ENCODE results near the gene OSBPL10. TPM values are rescaled to one million over a fixed set of nuclear protein-coding genes. Genes with fewer than 3 reads are reported as not detected.

The OSBPL10 gene
- total and polyA plus RNA-seq, 2 donors (not counting 1 experiment from before 2014, with no cell fraction given) = 88.5 to 310 TPM

DNA sequence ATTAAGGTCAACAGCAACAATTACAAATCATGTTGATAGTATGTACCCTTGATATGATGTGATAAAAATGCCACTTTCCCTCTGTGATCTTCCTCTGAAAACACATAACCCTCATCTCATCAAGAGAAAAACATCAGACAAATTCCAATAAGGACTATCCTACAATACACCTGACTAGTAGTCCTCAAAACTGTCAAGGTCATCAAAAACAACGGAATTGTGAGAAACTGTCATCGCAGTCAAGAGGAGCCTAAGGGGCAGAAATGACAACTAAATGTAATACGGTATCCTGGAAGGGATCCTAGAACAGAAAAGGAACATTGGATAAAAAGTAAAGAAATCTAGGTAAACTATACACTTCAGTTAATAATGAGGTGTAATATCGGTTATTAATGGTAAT lies 59.2 kb downstream of the OSBPL10 start:
- Histone ChIP-seq H3K4me3 (ENCODE audit: control extremely low read depth in 1 of 5, extremely low read depth in 1 of 5, insufficient read depth in 1 of 5, low read depth in 2 of 5, low read length in 4 of 5) (no peak overlapping the region), H3K9ac (ENCODE audit: low read length) (no peak overlapping the region), H3K79me2 (ENCODE audit: control insufficient read depth, insufficient read depth, low read length) (peaks cover 90% of the 10 kb centered on the region), H2AFZ (ENCODE audit: insufficient read depth, low read depth, low read length, poor library complexity, severe bottlenecking) (no peak overlapping the region), H3K27me3 (replicated peaks in 1 of 4; ENCODE audit: control extremely low read depth in 1 of 4, control insufficient read depth in 3 of 4, insufficient read depth in 4 of 4, low read length in 3 of 4) (no peaks in the 10 kb centered on the region), H3K36me3 (replicated peaks in 1 of 2; ENCODE audit: control extremely low read depth in 1 of 2, control insufficient read depth in 1 of 2, extremely low read depth in 1 of 2, insufficient read depth in 2 of 2, low read length in 1 of 2) (peaks cover 9 to 28% of the 10 kb centered on the region in 2 experiments), H3K9me3 (ENCODE audit: control extremely low read depth in 1 of 3, control insufficient read depth in 2 of 3, insufficient read depth in 1 of 3, low read length in 2 of 3) (peaks cover 0 to 6% (median 4%) of the 10 kb centered on the region in 3 donors), H3K27ac (ENCODE audit: low read length in 2 of 2) (no peak overlapping the region), H3K4me2 (replicated peaks; ENCODE audit: low read depth, low read length, poor library complexity, severe bottlenecking) (no peak overlapping the region), H4K20me1 (ENCODE audit: control insufficient read depth, insufficient read depth, low read length, poor library complexity, severe bottlenecking) (peaks cover 13% of the 10 kb centered on the region), H3K4me1 (ENCODE audit: control insufficient read depth in 2 of 2, insufficient read depth in 2 of 2, low read length in 2 of 2) (peaks cover 62 to 65% of the 10 kb centered on the region in 2 donors)
- POLR2A ChIA-PET = no interaction called here
- intact Hi-C loops (cut with micrococcal nuclease) = no loop called here
- CTCF ChIA-PET = no interaction called here
- 100% methylated on average over 2 of the region's 4 CpGs for WGBS (ENCODE audit: insufficient coverage)
- Mint-ChIP-seq H3K27ac (no peak overlapping the region), H3K9me3 (ENCODE audit: insufficient read depth) (peaks cover 4% of the 10 kb centered on the region), H3K27me3 (no peaks in the 10 kb centered on the region), H3K4me3 (no peak overlapping the region), H3K4me1 (peaks cover 88% of the 10 kb centered on the region)
- DNase-seq = no peak
- no peak for ATAC-seq (ENCODE audit: low read depth)
- TF ChIP-seq EZH2 (IDR thresholded peaks at IDR 0.05; ENCODE audit: borderline replicate concordance, insufficient read depth, low read depth, low read length, poor library complexity, severe bottlenecking) (no peak), CTCF (IDR thresholded peaks at IDR 0.05) (no peak)

DNA sequence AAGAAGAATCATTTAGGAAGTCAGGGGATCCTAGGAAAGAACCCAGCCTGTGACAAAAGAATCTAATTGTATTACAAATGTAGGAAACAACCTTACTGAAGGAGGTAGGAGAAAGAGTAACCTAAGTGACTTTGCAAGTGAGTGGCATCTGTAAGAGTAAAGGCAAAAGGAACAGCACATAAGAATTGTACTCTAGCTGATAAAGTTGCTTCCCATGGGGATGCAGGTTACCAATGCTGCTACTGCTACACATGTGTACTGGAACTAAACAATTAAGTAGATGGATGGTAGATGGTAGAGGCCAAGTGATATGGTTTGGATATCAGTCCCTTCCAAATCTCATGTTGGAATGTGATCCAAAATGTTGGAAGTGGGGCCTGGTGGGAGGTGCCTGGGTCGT lies 60.8 kb downstream of the OSBPL10 start:
- ChIA-PET CTCF (no interaction called here), POLR2A (interaction anchor here (0.6 kb wide), 1 partner anchor 470 kb away, joined by 3 read pairs; no protein-coding TSS in a partner anchor)
- WGBS (ENCODE audit: insufficient coverage) = no CpG with 5 or more reads among the region's 1 CpG
- no peaks in the 10 kb centered on the region for H3K27me3 Mint-ChIP-seq
- Histone ChIP-seq H3K4me3 (ENCODE audit: control extremely low read depth in 1 of 5, extremely low read depth in 1 of 5, insufficient read depth in 1 of 5, low read depth in 2 of 5, low read length in 4 of 5) (no peak overlapping the region), H3K79me2 (ENCODE audit: control insufficient read depth, insufficient read depth, low read length) (peaks cover 90% of the 10 kb centered on the region), H3K27ac (ENCODE audit: low read length in 2 of 2) (peak overlapping the region in 1 of 2 donors; percentile 2), H3K4me1 (ENCODE audit: control insufficient read depth in 2 of 2, insufficient read depth in 2 of 2, low read length in 2 of 2) (peaks cover 59 to 64% of the 10 kb centered on the region in 2 donors), H3K4me2 (replicated peaks; ENCODE audit: low read depth, low read length, poor library complexity, severe bottlenecking) (no peak overlapping the region), H3K27me3 (replicated peaks in 1 of 4; ENCODE audit: control extremely low read depth in 1 of 4, control insufficient read depth in 3 of 4, insufficient read depth in 4 of 4, low read length in 3 of 4) (no peaks in the 10 kb centered on the region), H4K20me1 (ENCODE audit: control insufficient read depth, insufficient read depth, low read length, poor library complexity, severe bottlenecking) (peaks cover 13% of the 10 kb centered on the region), H3K36me3 (replicated peaks in 1 of 2; ENCODE audit: control extremely low read depth in 1 of 2, control insufficient read depth in 1 of 2, extremely low read depth in 1 of 2, insufficient read depth in 2 of 2, low read length in 1 of 2) (peaks cover 9 to 28% of the 10 kb centered on the region in 2 experiments), H2AFZ (ENCODE audit: insufficient read depth, low read depth, low read length, poor library complexity, severe bottlenecking) (no peak overlapping the region), H3K9ac (ENCODE audit: low read length) (no peak overlapping the region), H3K9me3 (ENCODE audit: control extremely low read depth in 1 of 3, control insufficient read depth in 2 of 3, insufficient read depth in 1 of 3, low read length in 2 of 3) (peaks cover 0 to 6% (median 4%) of the 10 kb centered on the region in 3 donors)
- H3K4me3 Mint-ChIP-seq = no peak overlapping the region
- DNase-seq (no peak), ATAC-seq (ENCODE audit: low read depth) (no peak)
- peaks cover 4% of the 10 kb centered on the region for H3K9me3 Mint-ChIP-seq (ENCODE audit: insufficient read depth)
- peaks cover 87% of the 10 kb centered on the region for H3K4me1 Mint-ChIP-seq
- intact Hi-C loops (cut with micrococcal nuclease) = no loop called here
- H3K27ac Mint-ChIP-seq = peak overlapping the region; percentile 91
- no peak for TF ChIP-seq EZH2 (IDR thresholded peaks at IDR 0.05; ENCODE audit: borderline replicate concordance, insufficient read depth, low read depth, low read length, poor library complexity, severe bottlenecking)
- no peak for TF ChIP-seq CTCF (IDR thresholded peaks at IDR 0.05)

All from B cell (primary cell).